ENCODE measurements around the gene MAPK10.

MAPK10 gene

GRCh38 chr4:85986266-85986665 is 373.6 kb downstream of the MAPK10 start:
- no peak for TF ChIP-seq CTCF (conservative IDR thresholded peaks at IDR 0.05; ENCODE audit: low read depth)
- POLR2A ChIA-PET (ENCODE audit: low non-redundant PET) = no interaction called here
- H3K27ac ChIP-seq = no peak overlapping the region
- CTCF ChIA-PET = interaction anchor here (0.7 kb wide), 1 partner anchor 1719 kb away, joined by 3 read pairs; no protein-coding TSS in a partner anchor
- no peak for DNase-seq (ENCODE audit: low spot score)

GRCh38 chr4:85979276-85979675 is 380.6 kb downstream of the MAPK10 start:
- TF ChIP-seq CTCF (conservative IDR thresholded peaks at IDR 0.05; ENCODE audit: low read depth) = no peak
- H3K27ac ChIP-seq = no peak overlapping the region
- ChIA-PET POLR2A (ENCODE audit: low non-redundant PET) (no interaction called here), CTCF (interaction anchor here (1.0 kb wide), 1 partner anchor 11 kb away, joined by 3 read pairs; no protein-coding TSS in a partner anchor)
- no peak for DNase-seq (ENCODE audit: low spot score)

DNA sequence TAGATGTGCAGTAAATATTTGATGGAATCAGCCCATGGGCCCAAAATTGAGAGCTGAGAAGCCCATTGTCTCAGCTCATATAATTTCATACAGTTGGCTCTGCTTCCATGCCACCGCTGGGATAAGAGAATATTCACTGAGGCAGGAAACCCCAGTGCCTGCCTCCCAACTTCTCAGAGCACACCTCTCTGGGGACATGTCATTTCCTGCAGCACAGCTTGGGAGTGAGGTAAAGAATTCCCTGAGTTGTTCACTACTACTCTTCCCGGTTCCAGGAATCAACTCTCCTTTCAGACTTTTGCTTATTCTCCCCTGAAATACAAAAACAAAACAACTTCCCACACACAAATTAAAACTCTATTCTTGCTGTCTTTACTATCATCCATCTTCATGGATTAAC is 389.3 kb downstream of the MAPK10 start:
- DNase-seq (ENCODE audit: low spot score) = no peak
- no peak for TF ChIP-seq CTCF (conservative IDR thresholded peaks at IDR 0.05; ENCODE audit: low read depth)
- ChIA-PET POLR2A (ENCODE audit: low non-redundant PET) (no interaction called here), CTCF (no interaction called here)
- H3K27ac ChIP-seq = no peak overlapping the region

GRCh38 chr4:85968945-85969819 is 390.7 kb downstream of the MAPK10 start:
- CTCF ChIA-PET = interaction anchor here (0.6 to 1.4 kb wide), 10 partner anchors 10 to 837 kb away, joined by 3 to 5 read pairs (median 3); no protein-coding TSS in a partner anchor
- no peak overlapping the region for H3K27ac ChIP-seq

DNA sequence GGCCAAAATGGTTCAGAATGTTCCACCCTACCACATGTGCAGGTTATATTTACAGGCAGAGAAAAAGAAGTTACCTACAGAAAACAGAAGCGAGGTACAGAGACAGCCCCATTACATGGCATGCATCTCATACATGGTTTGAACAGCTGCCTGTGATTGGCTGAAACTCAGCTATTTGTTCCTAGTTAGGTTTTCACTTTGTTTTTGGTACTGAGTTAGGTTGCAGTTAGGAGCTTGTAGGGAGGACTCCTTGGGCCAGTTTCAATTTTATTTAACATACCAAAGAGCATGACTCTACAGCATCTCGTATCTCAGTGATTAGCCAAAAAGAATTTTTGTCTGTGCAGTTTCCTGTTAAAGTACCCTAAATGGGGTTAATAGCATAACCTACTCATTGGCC is 392.0 kb downstream of the MAPK10 start:
- CTCF ChIA-PET = interaction anchor here (0.8 kb wide), 1 partner anchor 171 kb away, joined by 4 read pairs; no protein-coding TSS in a partner anchor
- H3K27ac ChIP-seq = no peak overlapping the region
- no peak for DNase-seq (ENCODE audit: low spot score)
- POLR2A ChIA-PET (ENCODE audit: low non-redundant PET) = no interaction called here
- TF ChIP-seq CTCF (conservative IDR thresholded peaks at IDR 0.05; ENCODE audit: low read depth) = no peak

More at GRCh38 chr4:85968945-85969819, 390.7 kb downstream of the MAPK10 start:
- POLR2A ChIA-PET (ENCODE audit: low non-redundant PET) = no interaction called here
- TF ChIP-seq CTCF (conservative IDR thresholded peaks at IDR 0.05; ENCODE audit: low read depth) = peak; percentile 66
- DNase-seq (ENCODE audit: low spot score) = peak; percentile 25

DNA sequence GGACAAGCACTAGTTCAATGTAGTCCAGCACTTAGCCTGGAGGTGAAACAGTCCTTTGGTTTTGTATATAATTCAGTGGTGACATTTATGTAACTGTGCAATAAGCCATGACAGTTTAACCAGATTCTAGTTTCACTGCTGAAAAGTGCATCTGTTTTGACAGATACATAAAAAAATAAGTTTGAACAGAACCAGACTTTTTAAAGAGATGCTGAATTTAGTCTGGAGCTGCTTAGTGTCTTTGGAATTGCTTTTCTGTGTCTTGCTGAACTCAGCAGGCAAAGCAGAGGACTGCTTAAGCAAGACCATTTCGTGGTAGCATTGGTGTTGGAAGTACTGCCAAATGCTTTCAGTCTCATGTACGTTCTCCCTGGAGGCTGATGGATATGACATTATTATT is 393.5 kb downstream of the MAPK10 start:
- TF ChIP-seq CTCF (conservative IDR thresholded peaks at IDR 0.05; ENCODE audit: low read depth) = no peak
- ChIA-PET POLR2A (ENCODE audit: low non-redundant PET) (no interaction called here), CTCF (interaction anchor here (1.4 kb wide), 1 partner anchor 10 kb away, joined by 4 read pairs; no protein-coding TSS in a partner anchor)
- no peak for DNase-seq (ENCODE audit: low spot score)
- H3K27ac ChIP-seq = no peak overlapping the region

All from RWPE1 (cell line).